ENCODE data around the gene BSN. TPM values are rescaled to one million over a fixed set of nuclear protein-coding genes. Genes with fewer than 3 reads are reported as not detected.

BSN gene
- total RNA-seq, 2 experiments from 2014 or later: 0.09 TPM

DNA sequence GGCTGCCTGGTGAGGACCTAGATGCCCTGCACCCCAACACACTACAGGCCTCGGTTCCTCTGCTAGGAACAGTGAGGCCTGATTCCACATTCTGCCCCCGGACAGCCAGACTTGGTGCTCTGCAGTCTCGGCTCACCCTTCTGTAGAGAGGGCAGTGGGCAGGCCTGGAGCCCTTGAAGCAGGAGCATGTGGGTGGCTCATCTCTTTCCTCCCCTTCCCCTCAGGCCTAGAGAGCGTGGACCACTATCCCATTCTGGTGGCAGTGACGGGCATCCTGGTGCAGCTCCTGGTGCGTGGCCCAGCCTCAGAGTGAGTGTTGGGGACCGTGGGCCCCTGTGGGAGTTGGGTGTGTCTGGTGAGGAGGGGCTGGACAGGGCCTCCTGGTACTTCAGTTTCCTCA, 161.9 kb downstream of the BSN start:
- TF ChIP-seq CTCF (IDR thresholded peaks at IDR 0.05): no peak
- ChIA-PET POLR2A (interaction anchor here (1.2 to 2.2 kb wide), 2 partner anchors 18 to 87 kb away, joined by 4 to 5 read pairs; partner anchors contain the start of gene INKA1), CTCF (no interaction called here)
- Mint-ChIP-seq H3K4me1 (ENCODE audit: low read depth) (peaks cover 23% of the 10 kb centered on the region), H3K4me3 (no peak overlapping the region), H3K27me3 (no peaks in the 10 kb centered on the region), H3K36me3 (ENCODE audit: low read depth) (peaks cover 2% of the 10 kb centered on the region), H3K9me3 (no peaks in the 10 kb centered on the region), H3K27ac (no peak overlapping the region)
- ATAC-seq: no peak
- no peak for DNase-seq
- intact Hi-C loops (cut with micrococcal nuclease): no loop called here

GRCh38 chr3:49716691-49717210, 162.5 kb downstream of the BSN start:
- CTCF ChIA-PET: no interaction called here
- ATAC-seq: no peak
- TF ChIP-seq CTCF (IDR thresholded peaks at IDR 0.05): no peak
- peaks cover 4% of the 10 kb centered on the region for H3K36me3 Mint-ChIP-seq (ENCODE audit: low read depth)
- H3K27me3 Mint-ChIP-seq: no peaks in the 10 kb centered on the region
- H3K9me3 Mint-ChIP-seq: no peaks in the 10 kb centered on the region
- no peak overlapping the region for H3K27ac Mint-ChIP-seq
- H3K4me3 Mint-ChIP-seq: no peak overlapping the region
- DNase-seq: no peak
- intact Hi-C loops (cut with micrococcal nuclease): no loop called here
- peaks cover 21% of the 10 kb centered on the region for H3K4me1 Mint-ChIP-seq (ENCODE audit: low read depth)
- POLR2A ChIA-PET: interaction anchor here (1.2 to 2.2 kb wide), 2 partner anchors 19 to 86 kb away, joined by 4 to 5 read pairs; partner anchors contain the start of gene INKA1

GRCh38 chr3:49717211-49717958, 163.1 kb downstream of the BSN start:
- ChIA-PET POLR2A (interaction anchor here (0.8 to 7.6 kb wide), 5 partner anchors 9 to 97 kb away, joined by 3 to 40 read pairs (median 4); partner anchors contain the start of gene INKA1), CTCF (interaction anchor here (2.6 kb wide), 1 partner anchor 15 kb away, joined by 17 read pairs; no protein-coding TSS in a partner anchor)
- H3K27ac Mint-ChIP-seq: no peak overlapping the region
- H3K36me3 Mint-ChIP-seq (ENCODE audit: low read depth): peaks cover 8% of the 10 kb centered on the region
- no peaks in the 10 kb centered on the region for H3K27me3 Mint-ChIP-seq
- H3K9me3 Mint-ChIP-seq: no peaks in the 10 kb centered on the region
- DNase-seq: no peak
- H3K4me1 Mint-ChIP-seq (ENCODE audit: low read depth): peaks cover 21% of the 10 kb centered on the region
- no peak for TF ChIP-seq CTCF (IDR thresholded peaks at IDR 0.05)
- intact Hi-C loops (cut with micrococcal nuclease): no loop called here
- no peak for ATAC-seq
- no peak overlapping the region for H3K4me3 Mint-ChIP-seq

GRCh38 chr3:49717959-49718857, 163.9 kb downstream of the BSN start:
- H3K36me3 Mint-ChIP-seq (ENCODE audit: low read depth): peaks cover 13% of the 10 kb centered on the region
- POLR2A ChIA-PET: interaction anchor here (0.6 to 7.6 kb wide), 13 partner anchors 8 to 546 kb away, joined by 3 to 40 read pairs (median 3); partner anchors contain the start of genes INKA1 and MST1R

More at GRCh38 chr3:49717959-49718857, 163.9 kb downstream of the BSN start:
- DNase-seq (no peak), ATAC-seq (no peak)
- CTCF ChIA-PET: interaction anchor here (0.8 to 3.3 kb wide), 11 partner anchors 9 to 319 kb away, joined by 3 to 17 read pairs (median 4); no protein-coding TSS in a partner anchor
- no peaks in the 10 kb centered on the region for H3K9me3 Mint-ChIP-seq
- H3K4me3 Mint-ChIP-seq: peak overlapping the region; percentile 74
- intact Hi-C loops (cut with micrococcal nuclease): no loop called here
- no peak overlapping the region for H3K27ac Mint-ChIP-seq
- H3K4me1 Mint-ChIP-seq (ENCODE audit: low read depth): peaks cover 23% of the 10 kb centered on the region
- no peak for TF ChIP-seq CTCF (IDR thresholded peaks at IDR 0.05)
- no peaks in the 10 kb centered on the region for H3K27me3 Mint-ChIP-seq

Measured in activated CD8-positive, alpha-beta T cell treated with anti-CD3 and anti-CD28 coated beads for 36 hours (primary cell).